IgD-negative memory B cell (primary cell): ENCODE measurements around the gene OR7G3. TPM values are rescaled to one million over a fixed set of nuclear protein-coding genes. Genes with fewer than 3 reads are reported as not detected.
A peak's percentile ranks its signal among the peaks of the same experiment; 100 is the strongest.

Source experiments
- H3K27ac Mint-ChIP-seq, 3 donors: one replicate each; pipeline ENCODE4 v1.8.0; 2020 to 2022; ENCODE audit warnings: mild to moderate bottlenecking in 3 of 3, mixed read lengths in 3 of 3, moderate library complexity in 1 of 3
- H3K27me3 Mint-ChIP-seq: one replicate; pipeline ENCODE4 v1.8.0; 2021; ENCODE audit warnings: mixed read lengths
- H3K36me3 Mint-ChIP-seq: one replicate; pipeline ENCODE4 v1.8.0; 2020; ENCODE audit warnings: mild to moderate bottlenecking, mixed read lengths
- H3K4me1 Mint-ChIP-seq, 3 donors: one replicate each; pipeline ENCODE4 v1.8.0; 2020 to 2022; ENCODE audit warnings: mixed read lengths in 3 of 3, mild to moderate bottlenecking in 1 of 3
- H3K4me3 Mint-ChIP-seq, 4 donors: one replicate each; pipeline ENCODE4 v1.8.0; 2020 to 2022; ENCODE audit warnings: mild to moderate bottlenecking in 4 of 4, mixed read lengths in 4 of 4, moderate library complexity in 3 of 4
- H3K9me3 Mint-ChIP-seq, 3 donors: one replicate each; pipeline ENCODE4 v1.8.0; 2020 to 2021; ENCODE audit warnings: mixed read lengths in 3 of 3, mild to moderate bottlenecking in 1 of 3
- polyA plus RNA-seq: library from polyadenylated mRNA; unstranded; fragments of 300-500 nt; fragmentation: Illumina TruSeq; gene quantifications from one replicate; pipeline ENCODE4 v1.2.3, GENCODE V29; 2021

The OR7G3 gene
- polyA plus RNA-seq, 1 donor from 2014 or later, result not detected

DNA sequence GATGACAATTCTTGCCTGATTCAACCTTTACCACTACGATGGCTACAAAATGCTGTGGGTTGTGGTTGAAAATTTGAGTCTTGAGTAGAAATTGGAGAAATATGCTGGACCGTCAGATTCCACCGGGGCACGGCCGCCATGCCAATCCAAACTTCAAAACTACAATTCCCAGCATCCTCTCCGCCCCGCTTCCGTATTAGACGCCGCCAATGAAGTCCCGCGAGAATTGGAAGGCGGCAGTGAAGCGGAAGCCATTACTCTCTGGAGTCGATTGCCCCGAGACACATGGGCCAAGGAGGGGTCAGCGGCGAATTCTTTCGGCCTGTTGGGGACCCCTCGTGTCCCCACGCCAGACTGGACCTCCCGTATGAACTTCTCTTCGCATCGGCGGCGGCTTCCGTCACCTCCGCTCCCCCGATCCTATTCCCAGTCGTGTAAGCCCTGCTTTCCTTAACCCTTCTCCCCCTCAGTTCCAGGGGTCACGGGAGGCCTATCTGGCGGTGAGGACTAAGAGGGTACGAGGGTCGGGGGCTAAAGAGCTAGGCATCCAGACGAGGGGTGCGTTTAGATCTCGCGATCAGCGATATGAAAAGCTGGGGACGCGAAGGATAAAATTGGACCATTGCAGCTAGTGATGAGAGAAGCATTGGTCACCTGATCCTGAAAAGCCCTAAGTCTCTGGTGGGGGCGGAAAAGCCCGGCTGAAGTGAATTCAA, 13.6 kb upstream of the OR7G3 start, which contains the start of gene ZNF317:
TSS of gene ZNF317 (plus strand) at position 239 of the 716 bp plus-strand sequence. CDS start 15,620 bp downstream, outside the sequence.
- Mint-ChIP-seq H3K9me3 (peaks cover 0 to 8% (median 5%) of the 10 kb centered on the region in 3 donors), H3K4me1 (peaks cover 19 to 25% (median 21%) of the 10 kb centered on the region in 3 donors), H3K36me3 (peaks cover 13% of the 10 kb centered on the region), H3K4me3 (peak within 1 kb of the TSS; percentile 97 to 100 (median 98)), H3K27ac (peak within 1 kb of the TSS; percentile 87 to 99 (median 97)), H3K27me3 (peaks cover 2% of the 10 kb centered on the region)

- Mint-ChIP-seq H3K36me3 (peaks cover 8% of the 10 kb centered on the region), H3K27me3 (peaks cover 2% of the 10 kb centered on the region), H3K4me1 (peaks cover 15 to 22% (median 21%) of the 10 kb centered on the region in 3 donors), H3K27ac (peak overlapping the region; percentile 87 to 99 (median 97)), H3K4me3 (peak overlapping the region; percentile 97 to 100 (median 98)), H3K9me3 (peaks cover 0 to 5% (median 2%) of the 10 kb centered on the region in 3 donors)
These were observed 12.9 kb upstream of the OR7G3 start for GRCh38 chr19:9139609-9140158.

DNA sequence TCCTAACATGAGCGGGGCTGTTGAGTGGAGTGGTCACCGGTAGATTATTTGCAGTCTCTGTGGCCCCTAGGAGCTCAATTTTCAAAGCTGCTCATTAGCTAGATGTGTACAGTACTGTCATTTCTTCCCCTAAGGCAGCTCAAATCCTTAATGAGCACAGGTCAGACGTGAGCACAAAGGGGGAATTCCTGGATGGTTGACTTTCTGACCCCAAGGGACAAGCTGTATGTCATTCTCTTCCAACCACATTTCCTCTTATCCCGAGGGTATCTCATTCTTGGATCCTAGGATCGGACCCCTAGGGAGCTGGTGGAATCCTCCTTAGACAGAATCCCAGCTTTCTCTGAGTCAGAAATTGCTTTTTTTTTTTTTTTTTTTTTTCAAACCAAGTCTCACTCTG, 5.7 kb upstream of the OR7G3 start:
- Mint-ChIP-seq H3K27ac (no peak overlapping the region), H3K4me1 (peaks cover 5 to 8% (median 8%) of the 10 kb centered on the region in 3 donors), H3K9me3 (peaks cover 0 to 2% (median 0%) of the 10 kb centered on the region in 3 donors), H3K4me3 (no peak overlapping the region), H3K27me3 (peaks cover 2% of the 10 kb centered on the region), H3K36me3 (no peaks in the 10 kb centered on the region)

- Mint-ChIP-seq H3K4me1 (peaks cover 5 to 7% (median 7%) of the 10 kb centered on the region in 3 donors), H3K36me3 (no peaks in the 10 kb centered on the region), H3K27ac (peak overlapping the region in 1 of 3 donors; percentile 11), H3K4me3 (no peak overlapping the region), H3K9me3 (peaks cover 0 to 2% (median 0%) of the 10 kb centered on the region in 3 donors), H3K27me3 (peaks cover 2% of the 10 kb centered on the region)
These were observed 4.2 kb upstream of the OR7G3 start for GRCh38 chr19:9130965-9131364.

GRCh38 chr19:9128171-9128570, 1.4 kb upstream of the OR7G3 start:
- Mint-ChIP-seq H3K27ac (no peak overlapping the region), H3K36me3 (no peaks in the 10 kb centered on the region)

GRCh38 chr19:9116547-9116946, 10.2 kb downstream of the OR7G3 start:
- no peak overlapping the region for H3K27ac Mint-ChIP-seq
- peaks cover 3% of the 10 kb centered on the region for H3K27me3 Mint-ChIP-seq
- H3K36me3 Mint-ChIP-seq, result no peaks in the 10 kb centered on the region
- no peaks in the 10 kb centered on the region for H3K4me1 Mint-ChIP-seq
- no peak overlapping the region for H3K4me3 Mint-ChIP-seq
- H3K9me3 Mint-ChIP-seq, result peaks cover 0 to 2% (median 2%) of the 10 kb centered on the region in 3 donors

More at GRCh38 chr19:9128171-9128570, 1.4 kb upstream of the OR7G3 start:
- H3K9me3 Mint-ChIP-seq, result peaks cover 0 to 2% (median 0%) of the 10 kb centered on the region in 3 donors
- no peak overlapping the region for H3K4me3 Mint-ChIP-seq
- peaks cover 5 to 9% (median 7%) of the 10 kb centered on the region in 3 donors for H3K4me1 Mint-ChIP-seq
- no peaks in the 10 kb centered on the region for H3K27me3 Mint-ChIP-seq

DNA sequence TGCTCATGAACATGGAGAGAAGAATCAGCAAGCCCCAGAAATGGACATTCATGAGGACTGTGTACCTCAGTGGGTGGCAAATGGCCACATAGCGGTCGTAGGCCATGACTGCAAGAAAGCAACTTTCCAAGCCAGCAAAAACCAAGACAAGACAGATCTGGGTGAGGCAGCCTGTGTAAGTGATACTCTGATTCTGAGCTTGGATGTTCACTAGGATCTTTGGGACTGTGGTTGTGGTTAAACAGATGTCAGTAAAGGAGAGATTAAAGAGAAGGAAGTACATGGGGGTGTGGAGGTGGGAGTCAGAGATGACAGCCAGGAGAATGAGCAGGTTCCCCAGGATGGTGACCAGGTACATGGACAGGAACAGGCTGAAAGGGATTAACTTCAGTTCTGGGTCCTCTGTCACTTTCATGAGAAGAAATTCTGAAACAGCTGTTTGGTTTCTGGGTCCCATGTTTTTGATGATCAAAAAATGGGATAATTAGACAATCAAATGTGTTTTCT, 11.4 kb downstream of the OR7G3 start, which contains the start of gene OR7G1:
TSS of gene OR7G1 (minus strand) at position 457 of the 507 bp plus-strand sequence. CDS start at position 457, 0 bp downstream.
- no peaks in the 10 kb centered on the region for H3K9me3 Mint-ChIP-seq
- H3K4me3 Mint-ChIP-seq, result no peak within 1 kb of the TSS
- H3K27me3 Mint-ChIP-seq, result peaks cover 2% of the 10 kb centered on the region
- no peak within 1 kb of the TSS for H3K27ac Mint-ChIP-seq
- no peaks in the 10 kb centered on the region for H3K36me3 Mint-ChIP-seq
- H3K4me1 Mint-ChIP-seq, result no peaks in the 10 kb centered on the region

DNA sequence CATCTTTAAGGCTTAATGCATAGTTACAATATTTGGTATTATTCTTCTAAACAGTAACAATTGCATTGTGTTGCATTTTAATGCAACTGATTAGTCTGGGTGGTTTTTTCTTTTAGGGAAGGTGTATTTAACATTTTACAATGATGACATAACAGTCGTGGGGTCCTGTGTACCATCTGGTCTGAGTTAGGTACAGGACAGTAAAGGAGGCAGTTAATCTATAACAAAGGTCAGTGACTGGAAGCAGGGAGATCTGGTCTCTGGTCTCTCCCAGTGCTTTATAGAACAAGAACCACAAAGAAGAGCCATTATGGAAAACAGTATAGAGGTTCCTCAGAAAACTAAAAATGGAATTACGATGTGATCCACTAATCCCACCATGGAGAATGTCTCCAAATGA, 16.8 kb downstream of the OR7G3 start:
- peaks cover 6% of the 10 kb centered on the region for H3K27me3 Mint-ChIP-seq
- no peak overlapping the region for H3K4me3 Mint-ChIP-seq
- no peaks in the 10 kb centered on the region for H3K36me3 Mint-ChIP-seq
- no peak overlapping the region for H3K27ac Mint-ChIP-seq
- no peaks in the 10 kb centered on the region for H3K9me3 Mint-ChIP-seq
- no peaks in the 10 kb centered on the region for H3K4me1 Mint-ChIP-seq

DNA sequence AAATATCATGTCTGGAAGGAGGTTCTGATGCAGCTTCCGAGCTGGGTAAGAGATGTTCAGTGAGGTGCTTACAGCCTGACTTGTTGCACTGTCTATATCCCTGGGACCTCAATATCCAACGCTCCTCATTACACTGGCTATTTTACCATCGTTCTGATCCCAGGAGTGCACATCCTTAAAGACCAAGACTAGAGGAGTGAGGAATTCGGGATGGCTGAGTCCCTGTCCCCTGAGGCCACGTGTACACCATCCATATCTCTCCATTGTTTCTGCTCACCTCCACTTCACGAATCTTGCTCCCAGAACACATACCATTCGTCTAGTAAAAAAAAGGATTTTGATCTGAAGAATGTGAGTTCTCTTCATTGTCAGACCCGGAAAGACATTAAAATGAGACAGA, 19.4 kb downstream of the OR7G3 start, which contains the start of gene OR7G2:
TSS of gene OR7G2 (minus strand) at position 101 of the 400 bp plus-strand sequence. CDS start 4,232 bp downstream, outside the sequence.
- Mint-ChIP-seq H3K9me3 (no peaks in the 10 kb centered on the region), H3K36me3 (no peaks in the 10 kb centered on the region), H3K27ac (peak within 1 kb of the TSS in 1 of 3 donors; percentile 31), H3K4me1 (no peaks in the 10 kb centered on the region), H3K27me3 (peaks cover 8% of the 10 kb centered on the region), H3K4me3 (no peak within 1 kb of the TSS)

- peaks cover 0 to 3% (median 2%) of the 10 kb centered on the region in 3 donors for H3K9me3 Mint-ChIP-seq
- H3K27ac Mint-ChIP-seq, result no peak within 1 kb of the TSS
- H3K36me3 Mint-ChIP-seq, result no peaks in the 10 kb centered on the region
- H3K4me1 Mint-ChIP-seq, result no peaks in the 10 kb centered on the region
- peaks cover 2% of the 10 kb centered on the region for H3K27me3 Mint-ChIP-seq
- H3K4me3 Mint-ChIP-seq, result no peak within 1 kb of the TSS
These were observed 40.0 kb downstream of the OR7G3 start, which contains the start of gene OR1M1 for GRCh38 chr19:9086761-9087160. Gene OR1M1 (plus strand): TSS chr19:9087061. CDS start chr19:9093245, 6,184 bp downstream.

DNA sequence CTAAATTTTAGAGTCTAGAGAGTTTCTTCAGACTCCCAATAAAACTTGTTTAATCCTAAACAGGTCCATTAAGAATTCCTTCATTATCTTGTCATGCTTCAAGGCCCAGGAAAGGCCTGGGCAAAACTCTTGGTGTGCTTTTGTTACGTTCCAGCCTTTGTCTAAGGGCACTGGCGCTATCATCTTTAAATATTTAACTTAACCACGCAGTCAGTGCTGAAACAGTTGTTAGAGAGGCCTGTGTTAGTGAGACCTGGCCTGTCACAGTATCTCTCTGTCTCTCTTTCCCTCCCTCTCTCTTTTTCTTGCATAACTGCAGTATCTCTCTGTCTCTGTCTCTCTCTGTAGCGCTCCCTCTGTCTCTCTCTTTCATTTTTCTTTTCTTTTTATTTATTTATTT, 48.1 kb downstream of the OR7G3 start:
- no peak overlapping the region for H3K4me3 Mint-ChIP-seq
- peaks cover 0 to 2% (median 0%) of the 10 kb centered on the region in 3 donors for H3K9me3 Mint-ChIP-seq
- H3K36me3 Mint-ChIP-seq, result no peaks in the 10 kb centered on the region
- no peaks in the 10 kb centered on the region for H3K27me3 Mint-ChIP-seq
- no peak overlapping the region for H3K27ac Mint-ChIP-seq
- H3K4me1 Mint-ChIP-seq, result peaks cover 0 to 2% (median 0%) of the 10 kb centered on the region in 3 donors

- H3K9me3 Mint-ChIP-seq, result peaks cover 0 to 2% (median 0%) of the 10 kb centered on the region in 3 donors
- H3K4me3 Mint-ChIP-seq, result no peak overlapping the region
- no peak overlapping the region for H3K27ac Mint-ChIP-seq
- no peaks in the 10 kb centered on the region for H3K27me3 Mint-ChIP-seq
- H3K36me3 Mint-ChIP-seq, result no peaks in the 10 kb centered on the region
- H3K4me1 Mint-ChIP-seq, result peaks cover 0 to 2% (median 0%) of the 10 kb centered on the region in 3 donors
These were observed 49.8 kb downstream of the OR7G3 start for GRCh38 chr19:9076901-9077300.
